ENCODE measurements around the gene THBS2. TPM values are rescaled to one million over a fixed set of nuclear protein-coding genes. Genes with fewer than 3 reads are reported as not detected.
"Not testable (repeated sequence)": the region's sequence is repeated elsewhere in the genome, so short reads cannot be mapped to it uniquely, and the experiment has no call there.

THBS2 gene
- total RNA-seq, 1 donor from 2014 or later, result not detected

- no peaks in the 10 kb centered on the region for H3K4me1 Mint-ChIP-seq (ENCODE audit: low read depth)
- no peaks in the 10 kb centered on the region for H3K27me3 Mint-ChIP-seq (ENCODE audit: low read depth)
- no peak overlapping the region for H3K27ac Mint-ChIP-seq
- H3K36me3 Mint-ChIP-seq (ENCODE audit: low read depth), result no peaks in the 10 kb centered on the region
- no peak for DNase-seq (ENCODE audit: low spot score)
- H3K9me3 Mint-ChIP-seq, result no peaks in the 10 kb centered on the region
- no peak overlapping the region for H3K4me3 Mint-ChIP-seq (ENCODE audit: low read depth)
- intact Hi-C loops (cut with micrococcal nuclease), result no loop called here
Observed at GRCh38 chr6:169289257-169289618, 35.6 kb upstream of the THBS2 start.

DNA sequence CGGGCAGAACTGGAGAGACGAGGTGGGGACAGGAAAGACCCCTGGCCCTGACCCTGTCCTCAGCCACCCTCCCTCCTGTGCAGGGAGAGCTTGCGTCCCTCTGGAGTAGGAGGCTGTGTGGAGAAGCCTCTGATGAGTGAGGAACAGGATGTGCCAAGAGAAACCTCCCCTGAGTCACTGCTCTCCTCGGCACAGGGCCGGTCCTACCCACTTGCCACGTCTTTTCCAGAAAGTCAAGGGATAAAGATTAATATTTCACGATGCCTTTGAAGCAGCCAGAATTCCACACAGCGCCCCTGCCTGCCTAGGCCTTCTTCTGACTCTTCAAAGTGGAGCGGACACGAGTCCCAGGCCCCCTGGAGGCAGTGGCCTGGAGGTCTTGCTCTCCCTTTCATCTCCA, 34.9 kb upstream of the THBS2 start:
- Mint-ChIP-seq H3K36me3 (ENCODE audit: low read depth) (no peaks in the 10 kb centered on the region), H3K4me3 (ENCODE audit: low read depth) (no peak overlapping the region), H3K27me3 (ENCODE audit: low read depth) (no peaks in the 10 kb centered on the region), H3K4me1 (ENCODE audit: low read depth) (no peaks in the 10 kb centered on the region), H3K27ac (no peak overlapping the region), H3K9me3 (no peaks in the 10 kb centered on the region)
- no peak for DNase-seq (ENCODE audit: low spot score)
- intact Hi-C loops (cut with micrococcal nuclease), result no loop called here

DNA sequence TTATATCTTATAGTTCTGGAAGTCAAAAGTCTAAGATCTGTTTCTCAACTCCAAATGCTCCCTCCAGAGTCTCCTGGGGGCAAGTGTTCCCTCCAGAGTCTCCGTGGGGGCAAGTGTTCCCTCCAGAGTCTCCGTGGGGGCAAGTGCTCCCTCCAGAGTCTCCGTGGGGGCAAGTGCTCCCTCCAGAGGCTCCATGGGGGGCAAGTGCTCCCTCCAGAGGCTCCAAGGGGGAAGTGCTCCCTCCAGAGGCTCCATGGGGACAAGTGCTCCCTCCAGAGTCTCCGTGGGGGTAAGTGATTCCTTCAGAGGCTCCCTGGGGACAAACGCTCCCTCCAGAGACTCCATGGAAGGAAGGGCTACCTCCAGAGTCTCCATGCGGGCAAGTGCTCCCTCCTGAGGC, 34.0 kb upstream of the THBS2 start:
- no peaks in the 10 kb centered on the region for H3K9me3 Mint-ChIP-seq
- no peak overlapping the region for H3K4me3 Mint-ChIP-seq (ENCODE audit: low read depth)
- intact Hi-C loops (cut with micrococcal nuclease), result no loop called here
- no peaks in the 10 kb centered on the region for H3K4me1 Mint-ChIP-seq (ENCODE audit: low read depth)
- H3K27ac Mint-ChIP-seq, result no peak overlapping the region
- DNase-seq (ENCODE audit: low spot score), result no peak
- no peaks in the 10 kb centered on the region for H3K27me3 Mint-ChIP-seq (ENCODE audit: low read depth)
- no peaks in the 10 kb centered on the region for H3K36me3 Mint-ChIP-seq (ENCODE audit: low read depth)

- Mint-ChIP-seq H3K36me3 (ENCODE audit: low read depth) (no peaks in the 10 kb centered on the region), H3K9me3 (no peaks in the 10 kb centered on the region), H3K27me3 (ENCODE audit: low read depth) (no peaks in the 10 kb centered on the region), H3K4me1 (ENCODE audit: low read depth) (no peaks in the 10 kb centered on the region), H3K4me3 (ENCODE audit: low read depth) (no peak overlapping the region), H3K27ac (no peak overlapping the region)
- intact Hi-C loops (cut with micrococcal nuclease), result no loop called here
- DNase-seq (ENCODE audit: low spot score), result no peak
Observed at GRCh38 chr6:169286961-169287360, 33.3 kb upstream of the THBS2 start.

GRCh38 chr6:169285165-169285564, 31.5 kb upstream of the THBS2 start:
- DNase-seq (ENCODE audit: low spot score), result no peak
- H3K36me3 Mint-ChIP-seq (ENCODE audit: low read depth), result no peaks in the 10 kb centered on the region
- no peak overlapping the region for H3K4me3 Mint-ChIP-seq (ENCODE audit: low read depth)
- no peaks in the 10 kb centered on the region for H3K27me3 Mint-ChIP-seq (ENCODE audit: low read depth)
- H3K9me3 Mint-ChIP-seq, result no peaks in the 10 kb centered on the region
- intact Hi-C loops (cut with micrococcal nuclease), result no loop called here
- H3K4me1 Mint-ChIP-seq (ENCODE audit: low read depth), result no peaks in the 10 kb centered on the region
- no peak overlapping the region for H3K27ac Mint-ChIP-seq

GRCh38 chr6:169283924-169284323, 30.3 kb upstream of the THBS2 start:
- intact Hi-C loops (cut with micrococcal nuclease), result no loop called here
- Mint-ChIP-seq H3K27me3 (ENCODE audit: low read depth) (no peaks in the 10 kb centered on the region), H3K4me3 (ENCODE audit: low read depth) (no peak overlapping the region), H3K9me3 (no peaks in the 10 kb centered on the region), H3K36me3 (ENCODE audit: low read depth) (no peaks in the 10 kb centered on the region), H3K27ac (no peak overlapping the region), H3K4me1 (ENCODE audit: low read depth) (no peaks in the 10 kb centered on the region)
- DNase-seq (ENCODE audit: low spot score), result no peak

GRCh38 chr6:169282043-169282442, 28.4 kb upstream of the THBS2 start:
- Mint-ChIP-seq H3K36me3 (ENCODE audit: low read depth) (no peaks in the 10 kb centered on the region), H3K4me3 (ENCODE audit: low read depth) (no peak overlapping the region), H3K27ac (no peak overlapping the region), H3K27me3 (ENCODE audit: low read depth) (no peaks in the 10 kb centered on the region), H3K9me3 (no peaks in the 10 kb centered on the region), H3K4me1 (ENCODE audit: low read depth) (no peaks in the 10 kb centered on the region)
- intact Hi-C loops (cut with micrococcal nuclease), result no loop called here
- DNase-seq (ENCODE audit: low spot score), result no peak

DNA sequence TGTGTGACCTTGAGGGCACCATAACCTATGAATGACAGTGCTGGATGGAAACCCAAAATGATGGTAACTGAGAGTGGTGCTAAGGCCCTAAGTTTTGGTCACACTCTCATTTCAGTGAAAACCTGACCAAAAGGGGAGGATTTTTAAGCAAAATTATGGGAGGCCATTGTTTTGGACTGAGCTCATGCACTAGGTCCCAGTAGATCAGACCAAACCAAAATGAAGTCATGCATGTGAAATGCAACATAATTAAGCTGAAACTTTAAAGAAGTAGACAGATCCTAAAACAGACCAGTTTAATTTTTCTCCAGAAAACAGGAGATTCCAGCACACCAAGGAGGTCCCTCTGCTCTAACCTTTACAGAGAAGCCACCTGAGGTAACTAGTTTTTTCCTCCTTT, 24.0 kb upstream of the THBS2 start:
- Mint-ChIP-seq H3K36me3 (ENCODE audit: low read depth) (no peaks in the 10 kb centered on the region), H3K4me3 (ENCODE audit: low read depth) (no peak overlapping the region), H3K9me3 (no peaks in the 10 kb centered on the region), H3K27ac (no peak overlapping the region), H3K27me3 (ENCODE audit: low read depth) (no peaks in the 10 kb centered on the region), H3K4me1 (ENCODE audit: low read depth) (no peaks in the 10 kb centered on the region)
- DNase-seq (ENCODE audit: low spot score), result no peak
- intact Hi-C loops (cut with micrococcal nuclease), result no loop called here

- no peaks in the 10 kb centered on the region for H3K4me1 Mint-ChIP-seq (ENCODE audit: low read depth)
- DNase-seq (ENCODE audit: low spot score), result no peak
- peaks cover 6% of the 10 kb centered on the region for H3K27me3 Mint-ChIP-seq (ENCODE audit: low read depth)
- no peaks in the 10 kb centered on the region for H3K36me3 Mint-ChIP-seq (ENCODE audit: low read depth)
- H3K4me3 Mint-ChIP-seq (ENCODE audit: low read depth), result no peak overlapping the region
- no peaks in the 10 kb centered on the region for H3K9me3 Mint-ChIP-seq
- intact Hi-C loops (cut with micrococcal nuclease), result no loop called here
- no peak overlapping the region for H3K27ac Mint-ChIP-seq
Observed at GRCh38 chr6:169274781-169275180, 21.1 kb upstream of the THBS2 start.

- Mint-ChIP-seq H3K4me3 (ENCODE audit: low read depth) (no peak overlapping the region), H3K27ac (no peak overlapping the region), H3K9me3 (no peaks in the 10 kb centered on the region), H3K36me3 (ENCODE audit: low read depth) (no peaks in the 10 kb centered on the region), H3K27me3 (ENCODE audit: low read depth) (peaks cover 6% of the 10 kb centered on the region), H3K4me1 (ENCODE audit: low read depth) (no peaks in the 10 kb centered on the region)
- no peak for DNase-seq (ENCODE audit: low spot score)
- intact Hi-C loops (cut with micrococcal nuclease), result no loop called here
Observed at GRCh38 chr6:169273511-169273910, 19.9 kb upstream of the THBS2 start.

DNA sequence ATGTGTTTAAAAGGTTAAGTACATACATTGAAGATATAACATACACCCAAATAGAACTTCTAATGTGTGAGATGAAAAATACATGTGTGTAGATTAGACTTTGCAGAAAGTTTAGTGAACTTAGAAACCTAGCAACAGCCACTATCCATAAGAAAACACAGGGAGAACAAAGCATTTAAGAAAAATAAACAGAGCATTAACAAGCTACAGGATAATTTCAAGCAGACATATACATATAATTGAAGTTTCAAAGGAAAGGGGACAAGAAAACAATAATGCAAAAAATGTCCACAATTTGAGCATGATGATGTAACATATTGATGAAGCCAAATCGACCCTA, 18.2 kb upstream of the THBS2 start:
- Mint-ChIP-seq H3K9me3 (no peaks in the 10 kb centered on the region), H3K4me1 (ENCODE audit: low read depth) (no peaks in the 10 kb centered on the region), H3K27me3 (ENCODE audit: low read depth) (peaks cover 6% of the 10 kb centered on the region), H3K4me3 (ENCODE audit: low read depth) (no peak overlapping the region), H3K36me3 (ENCODE audit: low read depth) (no peaks in the 10 kb centered on the region), H3K27ac (no peak overlapping the region)
- intact Hi-C loops (cut with micrococcal nuclease), result no loop called here
- DNase-seq (ENCODE audit: low spot score), result no peak

- Mint-ChIP-seq H3K27ac (no peak overlapping the region), H3K4me1 (ENCODE audit: low read depth) (no peaks in the 10 kb centered on the region), H3K27me3 (ENCODE audit: low read depth) (peaks cover 6% of the 10 kb centered on the region), H3K36me3 (ENCODE audit: low read depth) (no peaks in the 10 kb centered on the region), H3K4me3 (ENCODE audit: low read depth) (no peak overlapping the region), H3K9me3 (no peaks in the 10 kb centered on the region)
- DNase-seq (ENCODE audit: low spot score), result no peak
- intact Hi-C loops (cut with micrococcal nuclease), result no loop called here
Observed at GRCh38 chr6:169271158-169271876, 17.7 kb upstream of the THBS2 start.

GRCh38 chr6:169270077-169270380, 16.4 kb upstream of the THBS2 start:
- DNase-seq (ENCODE audit: low spot score); H3K27ac Mint-ChIP-seq; intact Hi-C loops (cut with micrococcal nuclease); H3K4me1 Mint-ChIP-seq (ENCODE audit: low read depth); H3K36me3 Mint-ChIP-seq (ENCODE audit: low read depth); H3K4me3 Mint-ChIP-seq (ENCODE audit: low read depth); H3K27me3 Mint-ChIP-seq (ENCODE audit: low read depth); H3K9me3 Mint-ChIP-seq: not testable (repeated sequence)

All from activated T-helper 2 cell treated with anti-CD3 and anti-CD28 coated beads, Interferon-gamma antibody, Interleukin-2, Interleukin-4, amounts not matched to agents 10 μg/mL and 5 μg/mL and 100 μg/mL, durations not matched to agents 14 hours and 24 hours and 36 hours (primary cell).